Liver (tissue), 9 donors: ENCODE results near the gene RAB6B. TPM values are rescaled to one million over a fixed set of nuclear protein-coding genes. Genes with fewer than 3 reads are reported as not detected.

Experiments used
- DNase-seq: peaks from one replicate; pipeline ENCODE4 v3.0.0-alpha.2; 2017; ENCODE audit warnings: low spot score
- H3K27ac ChIP-seq, 2 donors: one replicate each; pipeline ENCODE4 v1.7.0; 2013; ENCODE audit warnings: inconsistent platforms in 2 of 2, low read length in 2 of 2, control low read depth in 1 of 2, low read depth in 1 of 2, mild to moderate bottlenecking in 1 of 2
- H3K27me3 ChIP-seq, 4 donors: one replicate each; pipeline versions ENCODE4 v1.6.1 to v1.7.0; 2013; ENCODE audit warnings: low read length in 3 of 4, inconsistent platforms in 1 of 4, mild to moderate bottlenecking in 1 of 4, moderate library complexity in 1 of 4; ENCODE audit not compliant: control insufficient read depth in 4 of 4, insufficient read depth in 4 of 4
- H3K36me3 ChIP-seq, 4 donors: one replicate each; pipeline versions ENCODE4 v1.6.1 to v1.7.0; 2013; ENCODE audit warnings: low read length in 3 of 4, mild to moderate bottlenecking in 3 of 4, low read depth in 1 of 4, moderate library complexity in 1 of 4; ENCODE audit not compliant: control insufficient read depth in 4 of 4, insufficient read depth in 3 of 4
- H3K4me1 ChIP-seq, 4 donors: one replicate each; pipeline versions ENCODE4 v1.6.1 to v1.7.0; 2013; ENCODE audit warnings: low read length in 3 of 4, mild to moderate bottlenecking in 3 of 4, moderate library complexity in 1 of 4; ENCODE audit not compliant: control insufficient read depth in 4 of 4, insufficient read depth in 4 of 4
- H3K4me3 ChIP-seq, 3 donors: one replicate each; pipeline versions ENCODE4 v1.6.1 to v1.7.0; 2013; ENCODE audit warnings: low read length in 3 of 3, control low read depth in 1 of 3, low read depth in 1 of 3, mild to moderate bottlenecking in 1 of 3
- H3K9ac ChIP-seq, 2 donors: one replicate each; pipeline ENCODE4 v1.7.0; 2013; ENCODE audit warnings: low read length in 2 of 2, mild to moderate bottlenecking in 2 of 2, moderate library complexity in 2 of 2, control low read depth in 1 of 2, low read depth in 1 of 2
- H3K9me3 ChIP-seq, 4 donors: one replicate each; pipeline versions ENCODE4 v1.6.1 to v1.7.0; 2013; ENCODE audit warnings: low read length in 3 of 4; ENCODE audit not compliant: control insufficient read depth in 4 of 4
- ATF3 ChIP-seq: IDR thresholded peaks from 2 replicates; pipeline ENCODE4 v1.6.1; 2016; ENCODE audit warnings: antibody characterized with exemption
- CTCF ChIP-seq: fragments of 150-350 bp; IDR thresholded peaks from 2 replicates; pipeline ENCODE4 v1.5.1; 2017; ENCODE audit warnings: improper control_type of control experiment, low read depth, low read length; ENCODE audit not compliant: missing input control
- EGR1 ChIP-seq, 2 donors: IDR thresholded peaks; 2 replicates each; pipeline ENCODE4 v1.6.1; 2016 to 2018; ENCODE audit warnings: antibody characterized with exemption in 2 of 2, low read depth in 2 of 2
- FOXA2 ChIP-seq: IDR thresholded peaks from 2 replicates; pipeline ENCODE4 v1.6.1; 2016; ENCODE audit warnings: antibody characterized with exemption
- GABPA ChIP-seq, 2 donors: IDR thresholded peaks in 1 of 2; conservative IDR thresholded peaks in 1 of 2; 2 replicates each; pipeline ENCODE4 v1.6.1; 2016; ENCODE audit warnings: antibody characterized with exemption in 2 of 2, mild to moderate bottlenecking in 1 of 2, moderate library complexity in 1 of 2
- HNF4A ChIP-seq, 2 donors: conservative IDR thresholded peaks; 2 replicates each; pipeline ENCODE4 v1.6.1; 2016; ENCODE audit warnings: antibody characterized with exemption in 2 of 2, mild to moderate bottlenecking in 2 of 2
- HNF4G ChIP-seq: IDR thresholded peaks from 2 replicates; pipeline ENCODE4 v1.6.1; 2016; ENCODE audit warnings: antibody characterized with exemption
- JUND ChIP-seq, 2 donors: IDR thresholded peaks; 2 replicates each; pipeline ENCODE4 v1.6.1; 2016; ENCODE audit warnings: antibody characterized with exemption in 2 of 2
- MAX ChIP-seq: IDR thresholded peaks from 2 replicates; pipeline ENCODE4 v1.6.1; 2016; ENCODE audit warnings: antibody characterized with exemption
- NR2F2 ChIP-seq: IDR thresholded peaks from 2 replicates; pipeline ENCODE4 v1.6.1; 2016; ENCODE audit warnings: antibody characterized with exemption
- RAD21 ChIP-seq, 2 donors: IDR thresholded peaks; 2 replicates each; pipeline ENCODE4 v1.6.1; 2016; ENCODE audit warnings: antibody characterized with exemption in 2 of 2, mild to moderate bottlenecking in 2 of 2
- REST ChIP-seq: IDR thresholded peaks from 2 replicates; pipeline ENCODE4 v1.6.1; 2016; ENCODE audit warnings: antibody characterized with exemption, mild to moderate bottlenecking
- RXRA ChIP-seq, 2 donors: IDR thresholded peaks; 2 replicates each; pipeline ENCODE4 v1.6.1; 2017 to 2018; ENCODE audit warnings: antibody characterized with exemption in 2 of 2, mild to moderate bottlenecking in 1 of 2
- SP1 ChIP-seq: IDR thresholded peaks from 2 replicates; pipeline ENCODE4 v1.6.1; 2018; ENCODE audit warnings: antibody characterized with exemption, mild to moderate bottlenecking
- TAF1 ChIP-seq: conservative IDR thresholded peaks from 2 replicates; pipeline ENCODE4 v1.6.1; 2016; ENCODE audit warnings: antibody characterized with exemption, mild to moderate bottlenecking
- YY1 ChIP-seq: IDR thresholded peaks from 2 replicates; pipeline ENCODE4 v1.6.1; 2016; ENCODE audit warnings: antibody characterized with exemption, mild to moderate bottlenecking
- ZBTB33 ChIP-seq: IDR thresholded peaks from 2 replicates; pipeline ENCODE4 v1.6.1; 2016; ENCODE audit warnings: antibody characterized with exemption
- WGBS: extraction: QIAGEN DNeasy Blood & Tissue Kit; methylation state at CpG from one replicate; pipeline ENCODE4 v1.1.7; 2013; 5-methylcytosine and 5-hydroxymethylcytosine counted together
- polyA plus RNA-seq, 2 donors: library from polyadenylated mRNA; stranded (reverse) in 1 of 2; unstranded in 1 of 2; fragments of 200-250 nt in 1 of 2; fragments of >200 nt in 1 of 2; fragmentation: Nextera tagmentation in 1 of 2; extraction: Ambion mirVana in 1 of 2; gene quantifications; one replicate each; pipeline versions ENCODE4 v1.2.1 to v1.2.3, GENCODE V29; 2013 to 2015
- total RNA-seq, 2 donors: library from RNA; depleted of rRNA; stranded (reverse); fragments of >200 nt; gene quantifications; one replicate each; pipeline ENCODE4 v1.2.3, GENCODE V29; 2014
- donor health status: healthy.
- donor health status: healthy.
- donor health status: healthy.
- donor health status: healthy.
- donor health status: healthy.

Gene RAB6B
- total and polyA plus RNA-seq, 4 donors: 0.08 to 2.8 (median 0.28) TPM

- H3K27me3 ChIP-seq: no peaks in the 10 kb centered on the region
- H3K9ac ChIP-seq: no peak overlapping the region
- no peak overlapping the region for H3K27ac ChIP-seq
- WGBS: 85% methylated on average over 5 of the region's 5 CpGs
- TF ChIP-seq ZBTB33 (no peak), FOXA2 (no peak), ATF3 (no peak), EGR1 (IDR thresholded peaks at IDR 0.05; ENCODE audit: low read depth in 2 of 2) (no peak), MAX (no peak), CTCF (no peak), NR2F2 (no peak), HNF4G (no peak), JUND (IDR thresholded peaks at IDR 0.05) (no peak), YY1 (no peak), HNF4A (conservative IDR thresholded peaks at IDR 0.05) (no peak), GABPA (IDR thresholded peaks at IDR 0.05 in 1 of 2, conservative IDR thresholded peaks at IDR 0.05 in 1 of 2) (no peak), SP1 (no peak), RAD21 (IDR thresholded peaks at IDR 0.05) (no peak)
- no peaks in the 10 kb centered on the region for H3K4me1 ChIP-seq
- H3K9me3 ChIP-seq: no peaks in the 10 kb centered on the region
- no peaks in the 10 kb centered on the region for H3K36me3 ChIP-seq
- DNase-seq: no peak
- H3K4me3 ChIP-seq: no peak overlapping the region
Observed at GRCh38 chr3:133880287-133880686, 15.4 kb downstream of the RAB6B start.

- WGBS: 92% methylated on average over 3 of the region's 3 CpGs
- H3K27me3 ChIP-seq: no peaks in the 10 kb centered on the region
- H3K9ac ChIP-seq: no peak overlapping the region
- TF ChIP-seq FOXA2 (no peak), JUND (IDR thresholded peaks at IDR 0.05) (no peak), YY1 (no peak), CTCF (no peak), RXRA (IDR thresholded peaks at IDR 0.05) (no peak), REST (no peak), RAD21 (IDR thresholded peaks at IDR 0.05) (no peak), ZBTB33 (no peak), TAF1 (no peak), HNF4A (conservative IDR thresholded peaks at IDR 0.05) (no peak), HNF4G (no peak)
- DNase-seq: no peak
- H3K9me3 ChIP-seq: no peaks in the 10 kb centered on the region
- H3K36me3 ChIP-seq: no peaks in the 10 kb centered on the region
- H3K4me3 ChIP-seq: no peak overlapping the region
- no peaks in the 10 kb centered on the region for H3K4me1 ChIP-seq
- H3K27ac ChIP-seq: no peak overlapping the region
Observed at GRCh38 chr3:133878518-133878917, 17.2 kb downstream of the RAB6B start.
